Adrenal gland (tissue), 5 donors: Measurements from ENCODE around the gene IMMP2L.

ENCODE experiments used
- CTCF ChIP-seq, 6 experiments: fragments of 450-650 bp in 4 of 6; fragments of 200-600 bp in 2 of 6; sonication (generic) in 1 of 6; IDR thresholded peaks; 1 replicate in 5 of 6; 2 replicates in 1 of 6; pipeline versions ENCODE4 v1.5.1 to v1.8.0; 2016 to 2021; ENCODE audit warnings: antibody characterized with exemption in 6 of 6, mild to moderate bottlenecking in 2 of 6, moderate library complexity in 1 of 6
- POLR2A ChIP-seq, 2 donors: fragments of 450-650 bp; IDR thresholded peaks; one replicate each; pipeline ENCODE4 v1.6.1; 2017; ENCODE audit warnings: antibody characterized with exemption in 2 of 2, mild to moderate bottlenecking in 2 of 2, moderate library complexity in 1 of 2
- donor health status: DM: no; HTN: no; CAD: no.

- TF ChIP-seq CTCF (IDR thresholded peaks at IDR 0.05): no peak
- TF ChIP-seq POLR2A (IDR thresholded peaks at IDR 0.05): no peak
Measured at GRCh38 chr7:110647266-110647665, 915.0 kb downstream of the IMMP2L start.
